NCI-H748 treated with DMSO at 0.1 percent for 48 hours (cell line): ENCODE results near the gene AQR.
"Not testable (repeated sequence)": the region's sequence is repeated elsewhere in the genome, so short reads cannot be mapped to it uniquely, and the experiment has no call there.

ENCODE experiments used
- DNase-seq: peaks from one replicate; lab custom pipeline; 2025; lab: John Stamatoyannopoulos, UW

Gene AQR

GRCh38 chr15:34952481-34952880 lies 17.1 kb downstream of the AQR start:
- DNase-seq: no peak

- no peak for DNase-seq
These were observed 17.5 kb downstream of the AQR start for GRCh38 chr15:34951993-34952392.

- DNase-seq: no peak
These were observed 24.6 kb downstream of the AQR start for GRCh38 chr15:34944936-34945335.

GRCh38 chr15:34943711-34944110 lies 25.8 kb downstream of the AQR start:
- no peak for DNase-seq

- not testable (repeated sequence) for DNase-seq
These were observed 26.3 kb downstream of the AQR start for GRCh38 chr15:34943264-34943663.

GRCh38 chr15:34942363-34942762 lies 27.2 kb downstream of the AQR start:
- no peak for DNase-seq

- DNase-seq: no peak
These were observed 27.7 kb downstream of the AQR start for GRCh38 chr15:34941831-34942230.

GRCh38 chr15:34941185-34941698 lies 28.3 kb downstream of the AQR start:
- no peak for DNase-seq

GRCh38 chr15:34933432-34933975 lies 36.0 kb downstream of the AQR start:
- no peak for DNase-seq

GRCh38 chr15:34928349-34928748 lies 41.2 kb downstream of the AQR start:
- DNase-seq: not testable (repeated sequence)

- DNase-seq: no peak
These were observed 41.8 kb downstream of the AQR start for GRCh38 chr15:34927726-34928125.

- no peak for DNase-seq
These were observed 55.2 kb downstream of the AQR start for GRCh38 chr15:34914317-34914716.

- DNase-seq: no peak
These were observed 64.5 kb downstream of the AQR start for GRCh38 chr15:34905047-34905446.

- no peak for DNase-seq
These were observed 65.0 kb downstream of the AQR start for GRCh38 chr15:34904527-34904926.

- no peak for DNase-seq
These were observed 68.8 kb downstream of the AQR start for GRCh38 chr15:34900748-34901147.

GRCh38 chr15:34896183-34896582 lies 73.4 kb downstream of the AQR start:
- DNase-seq: no peak

GRCh38 chr15:34893967-34894366 lies 75.6 kb downstream of the AQR start:
- DNase-seq: no peak

- DNase-seq: no peak
These were observed 76.5 kb downstream of the AQR start for GRCh38 chr15:34892963-34893591.

GRCh38 chr15:34890424-34890823 lies 79.1 kb downstream of the AQR start:
- no peak for DNase-seq

GRCh38 chr15:34889476-34889875 lies 80.1 kb downstream of the AQR start:
- no peak for DNase-seq

- no peak for DNase-seq
These were observed 83.4 kb downstream of the AQR start for GRCh38 chr15:34886134-34886533.

- no peak for DNase-seq
These were observed 85.9 kb downstream of the AQR start for GRCh38 chr15:34883633-34884032.

GRCh38 chr15:34883042-34883441 lies 86.5 kb downstream of the AQR start:
- DNase-seq: no peak

- DNase-seq: no peak
These were observed 90.4 kb downstream of the AQR start for GRCh38 chr15:34879107-34879506.
